GM18511 (cell line): Measurements from ENCODE around the gene RAB6A.
"Not testable (repeated sequence)": the region's sequence is repeated elsewhere in the genome, so short reads cannot be mapped to it uniquely, and the experiment has no call there.

Experiments used
- ATAC-seq: cut with Tn5 transposase; IDR thresholded peaks from one replicate; pipeline ENCODE4 v1.9.1; 2021; ENCODE audit warnings: mild to moderate bottlenecking, moderate library complexity; ENCODE audit not compliant: unreplicated experiment

The RAB6A gene

GRCh38 chr11:73760679-73761402, at the start of gene RAB6A:
RAB6A (minus strand) TSS chr11:73761074; CDS start chr11:73760635, 439 bp downstream.
- ATAC-seq: peak; percentile 94

GRCh38 chr11:73810637-73811036, 49.8 kb upstream of the RAB6A start:
- ATAC-seq: no peak

- ATAC-seq: no peak
These were observed 47.2 kb upstream of the RAB6A start for GRCh38 chr11:73808052-73808451.

- no peak for ATAC-seq
These were observed 43.8 kb upstream of the RAB6A start for GRCh38 chr11:73804712-73805111.

GRCh38 chr11:73801136-73801535, 40.3 kb upstream of the RAB6A start:
- ATAC-seq: no peak

- no peak for ATAC-seq
These were observed 39.5 kb upstream of the RAB6A start for GRCh38 chr11:73800276-73800806.

- ATAC-seq: no peak
These were observed 36.6 kb upstream of the RAB6A start for GRCh38 chr11:73797457-73797856.

GRCh38 chr11:73795925-73796632, 35.2 kb upstream of the RAB6A start:
- no peak for ATAC-seq

- ATAC-seq: no peak
These were observed 31.7 kb upstream of the RAB6A start for GRCh38 chr11:73792584-73792983.

GRCh38 chr11:73789279-73789670, 28.4 kb upstream of the RAB6A start:
- no peak for ATAC-seq

- ATAC-seq: peak; percentile 98
These were observed 27.0 kb upstream of the RAB6A start, which contains the start of gene MRPL48 for GRCh38 chr11:73787643-73788558. MRPL48 (plus strand) TSS chr11:73787874; CDS start chr11:73787972, 98 bp downstream.

- ATAC-seq: no peak
These were observed 26.3 kb upstream of the RAB6A start for GRCh38 chr11:73787051-73787642.

- not testable (repeated sequence) for ATAC-seq
These were observed 24.6 kb upstream of the RAB6A start for GRCh38 chr11:73785467-73785866.

GRCh38 chr11:73784734-73785133, 23.9 kb upstream of the RAB6A start:
- no peak for ATAC-seq

GRCh38 chr11:73784080-73784634, 23.3 kb upstream of the RAB6A start:
- ATAC-seq: no peak

GRCh38 chr11:73783483-73784020, 22.7 kb upstream of the RAB6A start:
- no peak for ATAC-seq

GRCh38 chr11:73781303-73781702, 20.4 kb upstream of the RAB6A start:
- ATAC-seq: no peak

GRCh38 chr11:73779084-73779902, 18.4 kb upstream of the RAB6A start:
- peak; percentile 99 for ATAC-seq

- ATAC-seq: not testable (repeated sequence)
These were observed 9.9 kb upstream of the RAB6A start for GRCh38 chr11:73770811-73771210.
